UCSD-AML1 (cell line): ENCODE data around the gene CFAP299.

Experiments
- DNase-seq: peaks from one replicate; lab custom pipeline; 2025; ENCODE audit not compliant: unreplicated experiment; lab: John Stamatoyannopoulos, UW

CFAP299 gene

DNA sequence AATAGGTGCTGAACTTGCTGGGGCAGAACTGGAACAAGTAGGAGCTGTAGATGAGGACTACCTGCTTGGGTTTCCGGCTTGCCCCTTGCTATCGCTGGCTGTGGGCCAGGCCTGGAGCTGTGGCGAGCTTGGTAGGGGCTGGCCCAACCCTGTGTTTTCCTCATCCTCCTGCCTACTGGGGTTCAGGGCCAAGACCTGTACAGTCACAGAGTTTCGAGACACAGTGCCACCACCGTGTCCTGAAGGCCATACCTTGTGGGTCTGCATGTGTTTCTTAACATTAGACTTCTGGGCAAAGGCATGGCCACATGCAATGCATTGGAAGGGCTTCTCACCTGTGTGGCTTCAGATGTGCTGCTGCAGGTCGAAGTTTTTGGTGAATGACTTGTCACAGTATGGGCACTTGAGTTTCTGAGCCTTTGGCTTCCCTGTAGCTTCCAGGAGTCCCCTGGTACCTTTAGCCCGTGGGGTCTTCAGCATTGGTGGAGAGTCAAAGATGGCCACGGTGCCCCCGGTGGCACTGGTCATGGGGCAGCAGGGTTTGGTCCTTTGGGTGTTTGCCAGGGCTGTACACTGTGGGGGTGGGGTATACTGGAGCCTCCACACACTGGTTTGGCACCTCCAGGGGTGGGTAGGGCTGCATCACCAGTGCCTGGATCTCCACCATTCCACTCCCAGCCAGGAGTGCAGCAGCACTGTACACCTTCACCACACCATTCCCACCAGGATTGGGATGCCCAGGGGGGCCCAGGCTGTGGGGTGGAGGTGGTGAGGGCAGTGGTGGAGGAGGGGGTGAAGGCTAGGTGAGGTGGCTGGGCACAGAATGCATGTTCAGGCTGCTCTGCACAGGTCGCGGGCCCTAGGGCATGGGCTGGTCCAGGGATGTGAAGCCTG, 52.1 kb downstream of the CFAP299 start:
- DNase-seq: no peak

DNA sequence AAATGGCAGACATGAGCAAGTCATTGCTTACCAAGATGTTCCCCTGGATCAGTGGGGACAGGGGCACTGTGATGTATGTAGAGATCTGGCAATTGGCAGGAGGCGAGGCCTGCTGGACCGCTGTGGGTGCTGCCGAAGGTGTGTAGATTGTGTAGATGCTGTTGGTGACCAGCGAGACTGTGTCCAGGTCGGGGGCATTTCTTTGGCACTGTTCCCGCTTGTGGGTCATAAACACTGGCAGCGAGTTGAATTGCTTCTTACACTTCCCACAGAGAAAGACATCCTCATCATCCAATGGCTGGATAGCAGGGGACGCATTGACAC, 52.7 kb downstream of the CFAP299 start:
- no peak for DNase-seq

- no peak for DNase-seq
These were observed 54.6 kb downstream of the CFAP299 start for GRCh38 chr4:80390178-80390577.

- no peak for DNase-seq
These were observed 57.9 kb downstream of the CFAP299 start for GRCh38 chr4:80393246-80393969.

DNA sequence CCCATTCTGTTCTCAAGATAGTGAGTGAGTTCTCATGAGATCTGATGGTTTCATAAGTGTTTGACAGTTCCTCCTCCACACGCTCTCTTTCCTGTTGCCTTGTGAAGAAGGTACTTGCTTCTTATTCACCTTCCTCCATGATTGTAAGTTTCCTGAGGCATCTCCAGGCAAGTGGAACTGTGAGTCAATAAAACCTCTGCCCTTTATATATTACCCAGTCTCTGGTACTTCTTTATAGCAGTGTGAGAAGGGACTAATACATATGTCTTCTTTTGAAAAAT, 58.4 kb downstream of the CFAP299 start:
- no peak for DNase-seq

- DNase-seq: no peak
These were observed 71.7 kb downstream of the CFAP299 start for GRCh38 chr4:80407246-80407645.

- DNase-seq: no peak
These were observed 74.3 kb downstream of the CFAP299 start for GRCh38 chr4:80409809-80410208.

GRCh38 chr4:80412322-80412721, 76.8 kb downstream of the CFAP299 start:
- no peak for DNase-seq

- no peak for DNase-seq
These were observed 77.6 kb downstream of the CFAP299 start for GRCh38 chr4:80413086-80413485.

DNA sequence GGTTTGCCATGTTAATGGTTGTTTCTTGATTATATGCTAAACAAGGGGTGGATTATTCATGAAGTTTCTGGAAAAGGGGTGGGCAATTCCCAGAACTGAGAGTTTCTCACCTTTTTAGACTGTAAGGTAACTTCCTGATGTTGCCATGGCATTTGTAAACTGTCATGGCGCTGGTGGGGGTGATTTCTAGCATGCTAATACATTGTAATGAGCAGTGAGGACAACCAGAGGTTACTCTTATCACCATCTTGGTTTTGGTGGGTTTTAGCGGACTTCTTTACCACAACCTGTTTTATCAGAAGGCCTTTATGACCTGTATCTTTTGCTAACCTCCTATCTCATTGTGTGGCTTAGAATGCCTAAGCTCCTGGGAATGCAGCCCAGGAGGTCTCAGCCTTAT, 81.5 kb downstream of the CFAP299 start:
- no peak for DNase-seq

- DNase-seq: no peak
These were observed 84.4 kb downstream of the CFAP299 start for GRCh38 chr4:80419946-80420345.

GRCh38 chr4:80420638-80421037, 85.1 kb downstream of the CFAP299 start:
- DNase-seq: no peak

- no peak for DNase-seq
These were observed 87.3 kb downstream of the CFAP299 start for GRCh38 chr4:80422727-80423404.

DNA sequence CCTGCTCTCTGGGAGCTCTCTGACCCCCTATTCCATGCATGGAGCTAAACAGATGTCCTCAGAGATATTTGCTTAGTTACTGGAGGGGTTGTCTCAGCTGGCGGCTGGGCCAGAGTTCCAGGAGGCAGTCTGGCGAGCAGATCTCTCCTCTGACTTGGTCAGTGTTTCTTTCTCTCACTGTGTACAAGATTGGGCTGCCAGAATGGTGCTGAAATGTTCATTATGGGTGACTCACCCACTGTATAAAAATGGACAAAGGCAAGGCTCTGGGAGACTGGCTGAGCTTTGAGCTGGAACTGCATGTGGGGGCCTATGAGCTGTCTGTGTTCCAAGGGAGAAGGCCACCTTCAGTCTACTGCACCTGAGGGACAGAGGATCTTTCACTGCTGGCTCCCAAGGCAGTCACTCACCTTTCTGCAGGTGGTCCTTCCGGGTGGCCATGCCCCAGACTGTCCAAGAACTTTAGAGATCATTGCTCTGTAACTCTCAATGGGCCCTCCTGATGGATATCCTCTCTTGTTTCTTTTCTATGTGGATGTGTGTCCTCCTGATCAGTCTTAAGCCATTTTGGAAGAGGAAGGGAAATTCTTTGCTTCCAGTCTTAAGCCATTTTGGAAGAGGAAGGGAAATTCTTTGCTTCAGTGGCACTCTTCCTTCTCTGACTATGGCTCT, 88.2 kb downstream of the CFAP299 start:
- DNase-seq: no peak

DNA sequence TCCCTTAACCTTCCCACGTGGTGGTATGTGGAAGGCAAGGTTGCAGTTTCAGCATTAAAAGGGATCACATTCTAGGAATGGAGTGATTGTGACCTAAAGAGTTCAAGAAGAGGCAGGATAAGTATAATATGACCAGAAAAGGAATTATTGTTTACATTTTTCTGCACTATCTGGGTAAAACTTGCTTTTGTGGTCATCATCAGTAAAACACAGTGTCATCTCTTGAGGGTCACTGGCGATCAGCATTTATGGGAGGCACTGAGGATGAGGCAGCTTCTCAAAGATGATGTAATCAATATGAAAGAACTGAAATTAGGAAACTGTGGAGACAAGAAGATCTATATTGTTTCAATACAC, 88.7 kb downstream of the CFAP299 start:
- DNase-seq: no peak

GRCh38 chr4:80425124-80426100, 89.9 kb downstream of the CFAP299 start:
- no peak for DNase-seq

- DNase-seq: no peak
These were observed 95.9 kb downstream of the CFAP299 start for GRCh38 chr4:80431203-80431965.

DNA sequence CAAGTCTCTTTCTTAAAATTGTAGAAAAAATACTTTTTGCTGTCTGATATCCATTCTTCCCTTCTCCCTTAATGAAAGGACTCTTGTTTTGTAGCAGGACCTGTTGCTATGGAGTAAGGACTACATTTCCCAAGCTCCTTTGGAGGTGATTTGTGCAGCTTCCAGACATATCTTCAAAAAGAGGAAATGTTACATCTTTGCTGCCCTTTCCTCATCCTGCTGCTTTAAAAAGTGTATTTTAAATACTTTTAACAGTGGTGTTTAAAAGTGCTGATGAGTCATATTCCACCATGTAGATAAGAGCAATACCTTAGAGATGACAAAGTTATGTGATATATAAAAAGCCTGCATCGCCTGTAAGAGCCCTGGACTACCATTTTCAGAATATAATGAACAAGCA, 98.7 kb downstream of the CFAP299 start:
- DNase-seq: no peak

DNA sequence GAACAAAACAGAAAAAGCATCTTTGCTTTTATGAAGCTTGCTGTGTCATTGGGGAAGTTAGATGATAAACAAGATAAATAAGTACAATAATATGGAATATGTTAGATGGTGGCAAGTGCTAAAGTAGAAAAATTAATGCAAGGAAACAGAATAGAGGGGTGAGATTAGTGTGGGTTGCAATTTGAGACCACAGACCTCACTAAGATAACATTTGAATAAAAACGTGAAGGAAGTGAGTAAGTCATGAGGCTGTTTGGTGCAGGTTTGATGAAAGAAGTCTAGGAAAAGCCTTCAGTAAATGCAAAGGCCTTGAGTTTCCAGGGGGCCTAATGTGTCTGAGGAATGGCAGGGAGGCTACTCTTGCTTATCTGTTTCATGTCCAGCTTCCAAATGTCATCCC, 102.5 kb downstream of the CFAP299 start:
- DNase-seq: no peak
